Right lobe of liver (tissue), 6 donors: ENCODE results near the gene PPP6C. TPM values are rescaled to one million over a fixed set of nuclear protein-coding genes. Genes with fewer than 3 reads are reported as not detected.
"Not testable (repeated sequence)": the region's sequence is repeated elsewhere in the genome, so short reads cannot be mapped to it uniquely, and the experiment has no call there.

Experiments
- ATAC-seq, 4 donors: fragments of 200-7000 bp; cut with Tn5 transposase; one replicate each; pipeline ENCODE4 v1.9.1; 2020; ENCODE audit warnings: mild to moderate bottlenecking in 4 of 4, moderate library complexity in 4 of 4
- DNase-seq, 3 donors: peaks; one replicate each; pipeline ENCODE4 v3.0.0-alpha.2; 2020
- H3K27ac ChIP-seq, 3 donors: fragments of 200-600 bp; one replicate each; pipeline ENCODE4 v1.8.0; 2022
- H3K27me3 ChIP-seq, 2 donors: fragments of 200-600 bp; one replicate each; pipeline ENCODE4 v1.8.0; 2022
- H3K36me3 ChIP-seq, 4 donors: fragments of 200-600 bp; sonication (generic) in 1 of 4; one replicate each; pipeline versions ENCODE4 v1.5.1 to v1.8.0; 2017 to 2022; ENCODE audit warnings: control low read depth in 1 of 4
- H3K4me1 ChIP-seq, 4 donors: fragments of 200-600 bp; sonication (generic) in 1 of 4; one replicate each; pipeline versions ENCODE4 v1.5.1 to v1.8.0; 2017 to 2022; ENCODE audit warnings: control low read depth in 1 of 4
- H3K4me3 ChIP-seq, 3 donors: fragments of 200-600 bp; one replicate each; pipeline ENCODE4 v1.8.0; 2022
- H3K9me3 ChIP-seq, 4 donors: fragments of 200-600 bp; sonication (generic) in 1 of 4; one replicate each; pipeline versions ENCODE4 v1.5.1 to v1.8.0; 2017 to 2022; ENCODE audit warnings: control low read depth in 1 of 4
- POLR2A ChIP-seq: fragments of 450-650 bp; IDR thresholded peaks from one replicate; pipeline ENCODE4 v1.6.1; 2017; ENCODE audit warnings: antibody characterized with exemption, mild to moderate bottlenecking
- WGBS: methylation state at CpG from one replicate; pipeline ENCODE4 v1.1.6; 2018; ENCODE audit warnings: low coverage, low lambda C conversion rate; ENCODE audit not compliant: insufficient coverage; ENCODE audit errors: missing lambda C conversion rate; 5-methylcytosine and 5-hydroxymethylcytosine counted together
- intact Hi-C, 2 donors: fragments of 100-400 bp; cut with DNase I; formaldehyde crosslinking; loops; one replicate each; pipeline versions ENCODE4 v1.11.2 to v1.14.1; 2022
- total RNA-seq, 6 experiments: library from RNA; depleted of rRNA in 2 of 6; stranded (reverse); fragments of >200 nt in 2 of 6; fragmentation: NEBNext Ultra II Directional in 3 of 6; extraction: Animal tissue kit (Norgen Biotek cat#: 25700) in 3 of 6; gene quantifications; one replicate each; pipeline versions ENCODE4 v1.1.0 to v1.2.4, GENCODE V29; 2016 to 2023
- TF ChIP-seq, protein P1 (sequence below), 4 donors: fragments of 200-600 bp in 3 of 4; fragments of 450-650 bp in 1 of 4; IDR thresholded peaks; one replicate each; pipeline versions ENCODE4 v1.5.1 to v1.8.0; 2016 to 2022; ENCODE audit warnings: antibody characterized with exemption in 4 of 4, mild to moderate bottlenecking in 2 of 4
- donor health status: DM: no; HTN: yes; CAD: no.
- donor health status: DM: no; HTN: no; CAD: no.
- donor health status: DM: no; HTN: no; CAD: no.
- donor health status: DM: no; HTN: yes; CAD: no.
- donor health status: DM: no; HTN: yes; CAD: no.

Gene PPP6C
- total RNA-seq, 6 experiments from 2014 or later, result 11.8 to 18.6 (median 15.3) TPM

DNA sequence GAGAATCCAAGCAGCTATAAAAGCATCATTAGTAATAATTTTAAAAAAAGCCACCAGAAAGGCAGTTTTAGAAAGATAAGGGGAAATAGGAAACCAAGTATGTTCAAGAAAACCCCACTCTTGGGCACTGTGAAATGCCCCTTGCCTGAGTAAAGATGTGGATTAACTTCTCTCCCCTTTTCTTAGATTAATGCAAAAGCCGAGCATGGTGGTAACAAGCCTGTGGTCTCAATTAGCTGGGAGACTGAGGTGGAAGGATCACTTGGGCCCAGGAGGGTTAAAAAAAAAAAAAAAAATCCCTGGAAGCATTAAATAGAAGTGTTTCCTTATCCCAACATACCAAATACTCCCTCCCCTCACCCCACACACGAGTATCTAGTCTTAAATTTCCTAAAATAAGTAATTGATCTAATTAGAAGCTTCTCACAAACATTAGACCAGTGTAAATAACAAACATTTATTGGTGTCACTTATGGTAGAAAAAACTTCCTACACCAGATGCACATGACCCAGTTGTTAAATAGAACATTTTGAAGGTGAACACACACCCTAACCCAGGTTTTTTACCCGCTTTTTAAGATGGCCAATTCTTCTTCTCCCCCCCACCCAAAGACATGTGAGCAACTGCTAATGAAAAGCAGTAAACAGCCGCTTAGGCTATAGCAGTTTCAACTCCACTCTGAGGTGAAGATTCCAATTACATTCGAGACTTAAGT, 46.4 kb upstream of the PPP6C start:
- WGBS, result 53% methylated on average over 5 of the region's 5 CpGs
- intact Hi-C loops, result no loop called here
- peak overlapping the region in 2 of 3 donors; percentile 95 to 99 for H3K4me3 ChIP-seq
- no peaks in the 10 kb centered on the region for H3K27me3 ChIP-seq
- TF ChIP-seq, protein P1, sequence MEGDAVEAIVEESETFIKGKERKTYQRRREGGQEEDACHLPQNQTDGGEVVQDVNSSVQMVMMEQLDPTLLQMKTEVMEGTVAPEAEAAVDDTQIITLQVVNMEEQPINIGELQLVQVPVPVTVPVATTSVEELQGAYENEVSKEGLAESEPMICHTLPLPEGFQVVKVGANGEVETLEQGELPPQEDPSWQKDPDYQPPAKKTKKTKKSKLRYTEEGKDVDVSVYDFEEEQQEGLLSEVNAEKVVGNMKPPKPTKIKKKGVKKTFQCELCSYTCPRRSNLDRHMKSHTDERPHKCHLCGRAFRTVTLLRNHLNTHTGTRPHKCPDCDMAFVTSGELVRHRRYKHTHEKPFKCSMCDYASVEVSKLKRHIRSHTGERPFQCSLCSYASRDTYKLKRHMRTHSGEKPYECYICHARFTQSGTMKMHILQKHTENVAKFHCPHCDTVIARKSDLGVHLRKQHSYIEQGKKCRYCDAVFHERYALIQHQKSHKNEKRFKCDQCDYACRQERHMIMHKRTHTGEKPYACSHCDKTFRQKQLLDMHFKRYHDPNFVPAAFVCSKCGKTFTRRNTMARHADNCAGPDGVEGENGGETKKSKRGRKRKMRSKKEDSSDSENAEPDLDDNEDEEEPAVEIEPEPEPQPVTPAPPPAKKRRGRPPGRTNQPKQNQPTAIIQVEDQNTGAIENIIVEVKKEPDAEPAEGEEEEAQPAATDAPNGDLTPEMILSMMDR (IDR thresholded peaks at IDR 0.05), result no peak
- TF ChIP-seq POLR2A, result no peak
- H3K36me3 ChIP-seq, result peaks cover 24 to 61% (median 42%) of the 10 kb centered on the region in 4 donors
- peaks cover 0 to 46% (median 13%) of the 10 kb centered on the region in 4 donors for H3K4me1 ChIP-seq
- ATAC-seq, result no peak
- no peaks in the 10 kb centered on the region for H3K9me3 ChIP-seq
- H3K27ac ChIP-seq, result no peak overlapping the region
- no peak for DNase-seq

DNA sequence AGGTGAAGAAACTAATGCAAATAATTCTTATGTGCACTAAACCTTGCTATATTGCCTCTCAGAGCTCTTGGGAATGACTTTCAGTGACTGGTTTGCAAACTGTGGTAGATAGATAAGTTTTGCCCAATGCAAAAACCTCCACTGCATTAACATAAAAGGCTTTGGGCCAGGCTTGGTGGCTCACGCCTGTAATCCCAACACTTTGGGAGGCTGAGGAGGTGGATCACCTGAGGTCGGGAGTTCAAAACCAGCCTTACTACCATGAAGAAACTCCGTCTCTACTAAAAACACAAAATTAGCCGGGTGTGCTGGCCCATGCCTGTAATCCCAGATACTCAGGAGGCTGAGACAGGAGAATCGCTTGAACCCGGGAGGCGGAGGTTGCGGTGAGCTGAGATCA, 44.5 kb upstream of the PPP6C start:
- DNase-seq, H3K27me3 ChIP-seq, H3K4me3 ChIP-seq, H3K27ac ChIP-seq, ATAC-seq, intact Hi-C loops, H3K9me3 ChIP-seq: not testable (repeated sequence)
- 84% methylated on average over 8 of the region's 8 CpGs for WGBS
- peaks cover 28 to 48% (median 36%) of the 10 kb centered on the region in 4 donors for H3K36me3 ChIP-seq
- H3K4me1 ChIP-seq, result peaks cover 0 to 40% (median 11%) of the 10 kb centered on the region in 4 donors

DNA sequence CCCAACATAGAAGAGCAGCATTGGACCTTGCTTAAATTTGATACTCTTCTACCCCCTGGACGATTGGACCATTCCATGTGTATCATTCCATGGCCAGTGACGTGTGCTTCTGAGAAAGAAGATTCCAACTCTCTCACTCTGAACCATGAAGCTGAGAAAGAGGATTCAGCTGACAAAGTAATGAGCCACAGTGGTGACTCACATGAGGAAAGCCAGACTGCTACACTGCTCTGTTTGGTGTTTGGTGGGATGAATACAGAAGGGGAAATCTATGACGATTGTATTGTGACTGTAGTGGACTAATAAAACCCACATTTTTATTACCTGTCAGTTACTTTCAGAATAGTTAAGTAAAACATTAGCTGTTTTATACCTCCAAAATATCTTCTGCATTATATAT, 44.1 kb upstream of the PPP6C start:
- Histone ChIP-seq H3K27ac (no peak overlapping the region), H3K36me3 (peaks cover 28 to 44% (median 35%) of the 10 kb centered on the region in 4 donors), H3K4me3 (no peak overlapping the region), H3K4me1 (peaks cover 0 to 35% (median 9%) of the 10 kb centered on the region in 4 donors), H3K27me3 (no peaks in the 10 kb centered on the region), H3K9me3 (no peaks in the 10 kb centered on the region)
- ATAC-seq, result peak in 2 of 4 donors; percentile 35 to 55
- TF ChIP-seq, protein P1 (IDR thresholded peaks at IDR 0.05), result no peak
- no peak for TF ChIP-seq POLR2A
- DNase-seq, result no peak
- 28% methylated on average over 3 of the region's 3 CpGs for WGBS
- intact Hi-C loops, result no loop called here

DNA sequence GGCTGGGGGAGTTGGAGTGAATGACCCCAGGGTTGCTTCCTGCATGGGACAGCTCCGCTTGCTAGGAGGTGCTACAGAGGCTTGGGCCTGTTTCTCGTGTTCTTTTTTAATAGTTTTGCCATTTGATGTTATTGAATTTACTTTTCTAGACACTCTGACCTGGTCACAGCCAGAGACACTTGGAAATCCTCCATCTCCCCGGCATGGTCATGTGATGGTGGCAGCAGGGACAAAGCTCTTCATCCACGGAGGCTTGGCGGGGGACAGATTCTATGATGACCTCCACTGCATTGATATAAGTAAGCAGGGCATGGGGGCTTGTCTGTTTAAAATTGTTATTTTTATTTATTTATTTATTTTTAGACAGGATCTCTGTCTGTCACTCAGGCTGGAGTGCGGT, 38.2 kb upstream of the PPP6C start:
- peaks cover 0 to 16% (median 2%) of the 10 kb centered on the region in 4 donors for H3K36me3 ChIP-seq
- no peaks in the 10 kb centered on the region for H3K9me3 ChIP-seq
- intact Hi-C loops, result no loop called here
- H3K4me1 ChIP-seq, result peaks cover 0 to 6% (median 0%) of the 10 kb centered on the region in 4 donors
- H3K27me3 ChIP-seq, result no peaks in the 10 kb centered on the region
- no peak overlapping the region for H3K27ac ChIP-seq
- WGBS, result 68% methylated on average over 6 of the region's 6 CpGs
- no peak overlapping the region for H3K4me3 ChIP-seq
- no peak for TF ChIP-seq POLR2A
- TF ChIP-seq, protein P1 (IDR thresholded peaks at IDR 0.05), result no peak
- peak in 2 of 3 donors; percentile 57 to 70 for DNase-seq
- ATAC-seq, result peak; percentile 19 to 80 (median 47)

DNA sequence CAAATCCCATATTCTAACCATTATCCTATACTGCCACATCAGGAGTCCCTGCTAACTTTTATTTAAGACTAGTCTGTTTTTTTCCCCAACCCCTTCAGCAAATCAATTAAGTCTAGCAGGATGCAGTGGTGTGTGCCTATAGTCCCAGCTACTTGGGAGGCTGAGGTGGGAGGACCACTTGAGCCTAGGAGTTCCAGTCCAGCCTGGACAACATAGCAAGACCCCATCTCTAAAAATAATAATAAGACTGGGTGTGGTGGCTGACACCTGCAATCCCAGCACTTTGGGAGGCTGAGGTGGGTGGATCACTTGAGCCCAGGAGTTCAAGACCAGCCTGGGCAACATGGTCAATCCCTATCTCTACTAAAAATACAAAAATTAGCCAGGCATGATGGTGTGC, 35.3 kb upstream of the PPP6C start:
- H3K4me1 ChIP-seq, H3K27ac ChIP-seq, intact Hi-C loops, DNase-seq, H3K27me3 ChIP-seq, H3K9me3 ChIP-seq, H3K4me3 ChIP-seq, ATAC-seq: not testable (repeated sequence)
- H3K36me3 ChIP-seq, result peaks cover 0 to 40% (median 9%) of the 10 kb centered on the region in 4 donors
